K562 treated with DMSO at 1 percent for 4 hours (cell line): ENCODE data around the gene HOXC4. TPM values are rescaled to one million over a fixed set of nuclear protein-coding genes. Genes with fewer than 3 reads are reported as not detected.

ENCODE experiments used
- total RNA-seq: library from RNA; unstranded; fragments of 300-600 nt; gene quantifications from 2 replicates; pipeline ENCODE4 v1.2.3, GENCODE V29; 2022; ENCODE audit not compliant: insufficient read depth

HOXC4 gene
- total RNA-seq, result not detected in 2 replicates

DNA sequence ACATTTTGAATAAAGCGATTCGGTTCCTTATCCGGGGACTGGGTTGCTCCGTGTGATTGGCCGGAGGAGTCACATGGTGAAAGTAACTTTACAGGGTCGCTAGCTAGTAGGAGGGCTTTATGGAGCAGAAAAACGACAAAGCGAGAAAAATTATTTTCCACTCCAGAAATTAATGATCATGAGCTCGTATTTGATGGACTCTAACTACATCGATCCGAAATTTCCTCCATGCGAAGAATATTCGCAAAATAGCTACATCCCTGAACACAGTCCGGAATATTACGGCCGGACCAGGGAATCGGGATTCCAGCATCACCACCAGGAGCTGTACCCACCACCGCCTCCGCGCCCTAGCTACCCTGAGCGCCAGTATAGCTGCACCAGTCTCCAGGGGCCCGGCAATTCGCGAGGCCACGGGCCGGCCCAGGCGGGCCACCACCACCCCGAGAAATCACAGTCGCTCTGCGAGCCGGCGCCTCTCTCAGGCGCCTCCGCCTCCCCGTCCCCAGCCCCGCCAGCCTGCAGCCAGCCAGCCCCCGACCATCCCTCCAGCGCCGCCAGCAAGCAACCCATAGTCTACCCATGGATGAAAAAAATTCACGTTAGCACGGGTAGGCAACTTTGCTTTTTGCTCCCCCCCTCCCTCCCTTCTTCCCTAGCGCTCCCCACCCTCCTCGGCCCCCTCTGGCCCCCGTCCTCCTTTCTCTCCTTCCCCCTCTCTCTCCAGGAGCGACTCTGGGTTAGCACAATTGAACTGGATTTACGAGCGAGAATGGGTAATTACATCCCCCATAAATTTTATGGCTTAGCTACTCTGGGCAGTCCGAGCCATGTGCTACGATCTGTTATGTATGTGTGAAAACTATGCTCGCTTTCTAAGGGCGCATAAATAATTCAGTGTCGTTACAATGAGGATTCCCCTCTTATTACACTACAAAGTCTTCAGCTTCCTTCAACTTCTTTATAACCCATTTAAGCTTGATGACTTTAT lies at the start of gene HOXC4:
TSS of gene HOXC4 (plus strand) at position 85 of the 991 bp plus-strand sequence. CDS start at position 173, 88 bp downstream.

DNA sequence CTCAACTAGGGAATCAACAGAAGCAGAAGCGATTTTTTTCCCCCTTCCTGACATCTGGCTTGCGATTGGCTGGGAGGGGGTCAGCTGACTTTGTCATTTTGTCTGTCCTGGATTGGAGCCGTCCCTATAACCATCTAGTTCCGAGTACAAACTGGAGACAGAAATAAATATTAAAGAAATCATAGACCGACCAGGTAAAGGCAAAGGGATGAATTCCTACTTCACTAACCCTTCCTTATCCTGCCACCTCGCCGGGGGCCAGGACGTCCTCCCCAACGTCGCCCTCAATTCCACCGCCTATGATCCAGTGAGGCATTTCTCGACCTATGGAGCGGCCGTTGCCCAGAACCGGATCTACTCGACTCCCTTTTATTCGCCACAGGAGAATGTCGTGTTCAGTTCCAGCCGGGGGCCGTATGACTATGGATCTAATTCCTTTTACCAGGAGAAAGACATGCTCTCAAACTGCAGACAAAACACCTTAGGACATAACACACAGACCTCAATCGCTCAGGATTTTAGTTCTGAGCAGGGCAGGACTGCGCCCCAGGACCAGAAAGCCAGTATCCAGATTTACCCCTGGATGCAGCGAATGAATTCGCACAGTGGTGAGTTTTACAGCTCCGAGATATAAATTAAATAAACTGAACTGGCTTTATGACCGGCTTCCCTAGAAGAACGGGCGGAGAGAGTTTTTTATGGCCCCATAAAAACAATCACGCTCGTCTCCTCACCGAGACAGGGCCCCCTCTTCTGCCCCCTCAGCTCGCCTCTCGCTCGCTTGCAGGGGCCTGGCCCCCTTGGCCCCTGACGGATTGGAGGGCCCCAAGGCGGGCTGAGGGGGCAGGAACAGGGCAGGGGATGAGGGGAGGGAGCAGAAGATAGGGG lies 25.1 kb upstream of the HOXC4 start, which contains the start of gene HOXC6:
TSS of gene HOXC6 (plus strand) at position 127 of the 888 bp plus-strand sequence. CDS start at position 209, 82 bp downstream.

DNA sequence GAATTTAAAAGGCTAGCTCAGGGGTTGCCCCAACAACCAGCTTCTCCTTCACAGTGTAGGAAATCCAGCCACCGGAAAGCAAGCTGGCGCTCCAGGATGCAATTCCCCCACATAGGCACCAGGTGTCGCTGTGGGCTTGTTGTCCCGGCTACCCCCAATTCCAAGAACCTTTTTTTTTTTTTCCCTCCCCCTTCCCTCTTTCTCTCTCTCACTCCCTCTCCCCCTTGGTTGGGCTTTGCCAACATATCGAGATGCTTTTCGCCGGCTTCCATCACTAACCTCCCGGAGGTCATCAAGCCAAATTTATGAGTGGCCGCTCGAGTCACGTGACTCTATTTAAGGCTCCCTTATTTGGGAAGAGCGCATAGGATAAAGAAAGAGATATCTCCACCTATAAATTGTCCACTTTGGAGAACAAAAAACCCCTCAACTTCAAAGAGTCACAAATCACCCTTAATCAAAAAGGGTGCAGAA lies 21.0 kb upstream of the HOXC4 start, which contains the start of gene HOXC5:
TSS of gene HOXC5 (plus strand) at position 424 of the 474 bp plus-strand sequence. CDS start 73 bp downstream, outside the sequence.

Other genes starting within 250 kb of the HOXC4 start
- gene HOXC13, start 115.0 kb upstream of the HOXC4 start, total RNA-seq, result 0.69 and 1.8 TPM in 2 replicates
- 0.74 and 1.2 TPM in 2 replicates for gene HOXC12, start 98.9 kb upstream of the HOXC4 start, total RNA-seq
- gene HOXC11, start 80.7 kb upstream of the HOXC4 start, total RNA-seq, result not detected in 2 replicates
- not detected in 2 replicates for gene HOTAIR, start 78.9 kb upstream of the HOXC4 start, total RNA-seq
- gene HOXC10, start 68.7 kb upstream of the HOXC4 start, total RNA-seq, result 1.8 TPM in 1 of 2 replicates, not detected in the other
- 16.9 and 19.0 TPM in 2 replicates for gene HOXC9, start 53.7 kb upstream of the HOXC4 start, total RNA-seq
- gene HOXC8, start 44.9 kb upstream of the HOXC4 start, total RNA-seq, result 0.34 TPM in 1 of 2 replicates, not detected in the other
- gene HOXC6, start 25.4 kb upstream of the HOXC4 start, total RNA-seq, result 3.0 and 3.9 TPM in 2 replicates
- gene HOXC5, start 20.8 kb upstream of the HOXC4 start, total RNA-seq, result not detected in 2 replicates
- 21.5 and 24.2 TPM in 2 replicates for gene SMUG1, start 135.2 kb downstream of the HOXC4 start, total RNA-seq
- gene CBX5, start 226.3 kb downstream of the HOXC4 start, total RNA-seq, result 23.7 and 30.5 TPM in 2 replicates
- 2,080 and 2,209 TPM in 2 replicates for gene HNRNPA1, start 226.9 kb downstream of the HOXC4 start, total RNA-seq
- gene NFE2, start 247.2 kb downstream of the HOXC4 start, total RNA-seq, result 50.2 and 75.3 TPM in 2 replicates